Osteoblast (primary cell): Measurements from ENCODE around the gene TRAP1. TPM values are rescaled to one million over a fixed set of nuclear protein-coding genes. Genes with fewer than 3 reads are reported as not detected.

ENCODE experiments used
- DNase-seq: peaks from one replicate; pipeline ENCODE4 v3.0.0; 2011; ENCODE audit warnings: low spot score, mixed read lengths; ENCODE audit not compliant: insufficient read length; ENCODE audit errors: missing footprints
- H2AFZ ChIP-seq: 2 replicates; pipeline ENCODE4 v1.6.0; 2011; ENCODE audit warnings: mild to moderate bottlenecking, low read length
- H3K27ac ChIP-seq: 2 replicates; pipeline ENCODE4 v1.5.1; 2011; ENCODE audit warnings: mild to moderate bottlenecking, low read depth, low read length, moderate library complexity
- H3K27me3 ChIP-seq: 2 replicates; pipeline ENCODE4 v1.6.0; 2012; ENCODE audit warnings: mild to moderate bottlenecking, control low read depth, inconsistent platforms, low read length, moderate library complexity; ENCODE audit not compliant: insufficient read depth
- H3K36me3 ChIP-seq: 2 replicates; pipeline ENCODE4 v1.5.1; 2011; ENCODE audit warnings: mild to moderate bottlenecking, low read length, control low read depth, moderate library complexity; ENCODE audit not compliant: insufficient read depth
- H3K4me1 ChIP-seq: 2 replicates; pipeline ENCODE4 v1.5.1; 2011; ENCODE audit warnings: mild to moderate bottlenecking, low read length, control low read depth, moderate library complexity; ENCODE audit not compliant: insufficient read depth
- H3K4me2 ChIP-seq: 2 replicates; pipeline ENCODE4 v1.6.0; 2011; ENCODE audit warnings: mild to moderate bottlenecking, low read length; ENCODE audit not compliant: insufficient read depth
- H3K4me3 ChIP-seq: fragments of 200-600 bp; sonication (generic); 3 replicates; pipeline ENCODE4 v1.5.1; 2012; ENCODE audit warnings: mild to moderate bottlenecking, low read length, inconsistent platforms; ENCODE audit not compliant: insufficient read depth
- H3K79me2 ChIP-seq: 2 replicates; pipeline ENCODE4 v1.6.0; 2012; ENCODE audit warnings: mild to moderate bottlenecking, low read length, control low read depth, inconsistent platforms; ENCODE audit not compliant: insufficient read depth
- H3K9me3 ChIP-seq: 2 replicates; pipeline ENCODE4 v1.5.1; 2011; ENCODE audit warnings: low read depth, low read length, control low read depth
- H4K20me1 ChIP-seq: 2 replicates; pipeline ENCODE4 v1.6.0; 2012; ENCODE audit warnings: mild to moderate bottlenecking, low read length, control low read depth; ENCODE audit not compliant: insufficient read depth
- total RNA-seq: library from RNA; depleted of rRNA; stranded (reverse); fragments of >200 nt; gene quantifications from 2 replicates; pipeline ENCODE4 v1.2.3, GENCODE V29; 2012
- TF ChIP-seq, protein P1 (sequence below): IDR thresholded peaks from 2 replicates; pipeline ENCODE4 v1.5.1; 2011; ENCODE audit warnings: mild to moderate bottlenecking, low read depth, low read length, moderate library complexity; ENCODE audit errors: extremely low read depth

Gene TRAP1
- total RNA-seq, 1 donor: 56.5 TPM

DNA sequence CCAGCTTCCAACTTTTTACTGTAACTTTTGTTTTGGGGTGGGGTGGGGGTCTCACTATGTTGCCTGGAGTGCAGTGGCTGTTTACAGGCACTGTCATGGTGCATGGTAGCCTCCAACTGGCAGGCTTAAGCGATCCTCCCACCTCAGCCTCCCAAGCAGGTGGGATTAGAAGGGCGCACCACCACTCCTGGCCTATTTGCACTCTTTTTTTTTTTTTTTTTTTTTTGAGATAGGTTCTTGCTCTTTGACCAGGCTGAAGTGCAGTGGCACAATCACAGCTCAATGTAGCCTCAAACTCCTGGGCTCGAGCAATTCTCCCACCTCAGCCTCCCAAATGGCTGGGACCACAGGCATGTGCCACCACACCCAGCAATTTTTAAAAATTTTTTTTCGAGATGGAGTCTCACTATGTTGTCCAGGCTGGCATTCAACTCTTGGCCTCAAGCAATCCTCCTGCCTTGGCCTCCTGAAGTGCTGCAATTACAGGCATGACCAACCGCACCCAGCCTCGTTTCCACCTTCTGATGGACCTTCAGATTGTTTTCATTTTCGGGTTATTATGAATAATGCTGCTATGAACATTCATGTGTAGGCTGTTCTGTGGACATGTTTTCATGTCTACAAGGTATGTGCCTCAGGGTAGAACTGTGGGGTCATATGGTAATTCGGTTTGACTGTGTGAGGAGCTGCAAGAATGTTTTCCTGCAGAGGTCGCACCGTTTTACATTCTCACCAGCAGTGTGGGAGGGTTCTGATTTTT lies 10.9 kb downstream of the TRAP1 start:
- no peaks in the 10 kb centered on the region for H3K36me3 ChIP-seq
- TF ChIP-seq, protein P1, sequence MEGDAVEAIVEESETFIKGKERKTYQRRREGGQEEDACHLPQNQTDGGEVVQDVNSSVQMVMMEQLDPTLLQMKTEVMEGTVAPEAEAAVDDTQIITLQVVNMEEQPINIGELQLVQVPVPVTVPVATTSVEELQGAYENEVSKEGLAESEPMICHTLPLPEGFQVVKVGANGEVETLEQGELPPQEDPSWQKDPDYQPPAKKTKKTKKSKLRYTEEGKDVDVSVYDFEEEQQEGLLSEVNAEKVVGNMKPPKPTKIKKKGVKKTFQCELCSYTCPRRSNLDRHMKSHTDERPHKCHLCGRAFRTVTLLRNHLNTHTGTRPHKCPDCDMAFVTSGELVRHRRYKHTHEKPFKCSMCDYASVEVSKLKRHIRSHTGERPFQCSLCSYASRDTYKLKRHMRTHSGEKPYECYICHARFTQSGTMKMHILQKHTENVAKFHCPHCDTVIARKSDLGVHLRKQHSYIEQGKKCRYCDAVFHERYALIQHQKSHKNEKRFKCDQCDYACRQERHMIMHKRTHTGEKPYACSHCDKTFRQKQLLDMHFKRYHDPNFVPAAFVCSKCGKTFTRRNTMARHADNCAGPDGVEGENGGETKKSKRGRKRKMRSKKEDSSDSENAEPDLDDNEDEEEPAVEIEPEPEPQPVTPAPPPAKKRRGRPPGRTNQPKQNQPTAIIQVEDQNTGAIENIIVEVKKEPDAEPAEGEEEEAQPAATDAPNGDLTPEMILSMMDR: no peak
- H3K9me3 ChIP-seq: no peaks in the 10 kb centered on the region
- H3K4me2 ChIP-seq: no peak overlapping the region
- H3K27me3 ChIP-seq: no peaks in the 10 kb centered on the region
- DNase-seq: no peak
- no peak overlapping the region for H3K4me3 ChIP-seq
- peaks cover 3% of the 10 kb centered on the region for H4K20me1 ChIP-seq
- H3K27ac ChIP-seq: no peak overlapping the region
- H3K4me1 ChIP-seq: no peaks in the 10 kb centered on the region
- H2AFZ ChIP-seq: no peak overlapping the region
- H3K79me2 ChIP-seq: peaks cover 40% of the 10 kb centered on the region

DNA sequence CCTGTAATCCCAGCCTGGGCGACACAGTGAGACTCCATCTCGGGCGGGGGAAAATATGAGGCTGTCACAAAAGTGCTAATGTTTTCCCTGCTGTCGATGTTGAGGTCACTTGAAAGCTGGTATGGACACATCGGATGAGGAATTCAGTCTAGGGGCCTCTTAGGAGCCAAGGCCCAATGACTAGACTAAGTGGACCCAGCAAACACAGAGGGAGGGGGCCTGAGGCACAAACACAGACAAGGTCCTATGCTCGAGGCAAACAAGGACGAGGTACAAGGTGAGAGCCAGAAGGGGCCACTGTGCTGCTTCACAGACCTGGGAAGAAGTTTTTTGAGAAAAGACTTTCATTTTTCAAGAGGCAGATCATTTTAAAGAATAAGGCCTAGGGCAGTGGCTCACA lies 15.2 kb downstream of the TRAP1 start:
- H3K27ac ChIP-seq: no peak overlapping the region
- TF ChIP-seq, protein P1: no peak
- H4K20me1 ChIP-seq: no peaks in the 10 kb centered on the region
- H3K36me3 ChIP-seq: no peaks in the 10 kb centered on the region
- H3K4me1 ChIP-seq: no peaks in the 10 kb centered on the region
- H3K9me3 ChIP-seq: no peaks in the 10 kb centered on the region
- H3K4me3 ChIP-seq: no peak overlapping the region
- DNase-seq: no peak
- H3K79me2 ChIP-seq: peaks cover 20% of the 10 kb centered on the region
- no peaks in the 10 kb centered on the region for H3K27me3 ChIP-seq
- no peak overlapping the region for H3K4me2 ChIP-seq
- no peak overlapping the region for H2AFZ ChIP-seq

DNA sequence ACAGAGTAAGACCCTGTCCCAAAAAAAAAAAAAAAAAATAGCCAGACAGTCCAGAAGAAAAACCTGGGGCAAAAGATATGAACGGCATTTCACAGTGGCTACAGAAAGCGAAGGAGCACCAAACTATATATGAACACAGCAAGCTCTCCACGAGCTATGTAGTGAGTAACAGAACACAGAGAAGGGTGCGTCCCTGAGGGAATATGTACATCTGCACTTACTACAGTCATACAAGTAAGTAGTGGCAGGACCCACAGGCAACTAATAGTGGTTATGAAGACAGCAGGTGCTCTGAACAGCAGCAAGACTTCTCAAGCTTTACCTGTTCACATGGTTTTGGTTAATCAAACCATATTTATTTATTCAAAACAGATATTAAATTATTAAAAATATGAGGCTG lies 15.8 kb downstream of the TRAP1 start:
- Histone ChIP-seq H2AFZ (no peak overlapping the region), H3K27ac (no peak overlapping the region), H3K79me2 (peaks cover 17% of the 10 kb centered on the region), H3K4me3 (no peak overlapping the region), H3K27me3 (no peaks in the 10 kb centered on the region), H3K4me1 (no peaks in the 10 kb centered on the region), H3K9me3 (no peaks in the 10 kb centered on the region), H3K36me3 (no peaks in the 10 kb centered on the region), H4K20me1 (no peaks in the 10 kb centered on the region), H3K4me2 (no peak overlapping the region)
- TF ChIP-seq, protein P1: no peak
- no peak for DNase-seq

DNA sequence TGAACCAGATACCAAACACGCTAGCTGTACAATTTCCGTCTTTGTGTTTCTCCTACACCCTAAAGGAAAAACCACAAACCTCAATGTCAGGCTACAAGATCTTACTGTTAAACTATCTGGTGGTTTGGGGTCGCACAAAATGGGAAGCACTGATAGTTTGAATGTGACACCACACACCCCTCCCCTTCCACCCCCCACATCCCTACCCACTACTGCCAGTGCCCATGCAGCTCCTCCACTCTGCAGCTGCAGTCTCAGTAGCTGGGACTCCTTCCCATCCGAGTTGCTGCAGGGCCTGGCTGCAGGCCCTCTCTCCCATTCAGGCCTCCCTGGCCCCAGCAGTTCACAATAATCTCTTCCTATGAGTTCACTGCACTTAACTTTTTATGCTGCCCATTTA lies 18.4 kb downstream of the TRAP1 start:
- H3K9me3 ChIP-seq: no peaks in the 10 kb centered on the region
- TF ChIP-seq, protein P1: no peak
- no peak overlapping the region for H3K27ac ChIP-seq
- no peak overlapping the region for H3K4me3 ChIP-seq
- no peak overlapping the region for H3K4me2 ChIP-seq
- H2AFZ ChIP-seq: no peak overlapping the region
- no peaks in the 10 kb centered on the region for H3K36me3 ChIP-seq
- H3K27me3 ChIP-seq: no peaks in the 10 kb centered on the region
- H3K4me1 ChIP-seq: no peaks in the 10 kb centered on the region
- H4K20me1 ChIP-seq: no peaks in the 10 kb centered on the region
- DNase-seq: no peak
- H3K79me2 ChIP-seq: peaks cover 28% of the 10 kb centered on the region
